ENCODE data around the gene DYNC2H1. TPM values are rescaled to one million over a fixed set of nuclear protein-coding genes. Genes with fewer than 3 reads are reported as not detected.

The DYNC2H1 gene
- total RNA-seq, 1 experiment from 2014 or later: 44.0 TPM

GRCh38 chr11:103295704-103296103 lies 186.5 kb downstream of the DYNC2H1 start:
- no peaks in the 10 kb centered on the region for H3K4me1 ChIP-seq (ENCODE audit: insufficient read depth, low read length, poor library complexity, severe bottlenecking)
- intact Hi-C loops (cut with micrococcal nuclease; ENCODE audit: unreplicated experiment): no loop called here
- H3K9me3 ChIP-seq (ENCODE audit: low read depth, low read length, poor library complexity, severe bottlenecking): peaks cover 35% of the 10 kb centered on the region
- BruUV-seq (replicated peaks): no TSS peak
- H3K4me3 ChIP-seq (ENCODE audit: low read depth, low read length, poor library complexity, severe bottlenecking): no peak overlapping the region
- H3K27ac ChIP-seq (ENCODE audit: low read depth, low read length, poor library complexity, severe bottlenecking): no peak overlapping the region
- ChIA-PET POLR2A (ENCODE audit: low non-redundant PET) (no interaction called here), CTCF (no interaction called here)
- no peak for DNase-seq (ENCODE audit: low spot score)
- peaks cover 26% of the 10 kb centered on the region for H3K36me3 ChIP-seq (ENCODE audit: insufficient read depth, low read length, poor library complexity, severe bottlenecking)
- H3K27me3 ChIP-seq (replicated peaks; ENCODE audit: insufficient read depth, low read depth, low read length, poor library complexity): no peaks in the 10 kb centered on the region
- TF ChIP-seq CTCF (conservative IDR thresholded peaks at IDR 0.05; ENCODE audit: low read depth, low read length) (no peak), EZH2 (IDR thresholded peaks at IDR 0.05; ENCODE audit: borderline replicate concordance, low read depth, low read length, poor library complexity, severe bottlenecking) (no peak)

GRCh38 chr11:103297900-103298299 lies 188.7 kb downstream of the DYNC2H1 start:
- ChIA-PET CTCF (no interaction called here), POLR2A (ENCODE audit: low non-redundant PET) (no interaction called here)
- Histone ChIP-seq H3K9me3 (ENCODE audit: low read depth, low read length, poor library complexity, severe bottlenecking) (peaks cover 30% of the 10 kb centered on the region), H3K36me3 (ENCODE audit: insufficient read depth, low read length, poor library complexity, severe bottlenecking) (peaks cover 22% of the 10 kb centered on the region), H3K27me3 (replicated peaks; ENCODE audit: insufficient read depth, low read depth, low read length, poor library complexity) (no peaks in the 10 kb centered on the region), H3K4me1 (ENCODE audit: insufficient read depth, low read length, poor library complexity, severe bottlenecking) (no peaks in the 10 kb centered on the region), H3K27ac (ENCODE audit: low read depth, low read length, poor library complexity, severe bottlenecking) (no peak overlapping the region), H3K4me3 (ENCODE audit: low read depth, low read length, poor library complexity, severe bottlenecking) (no peak overlapping the region)
- TF ChIP-seq EZH2 (IDR thresholded peaks at IDR 0.05; ENCODE audit: borderline replicate concordance, low read depth, low read length, poor library complexity, severe bottlenecking): no peak
- no peak for DNase-seq (ENCODE audit: low spot score)
- intact Hi-C loops (cut with micrococcal nuclease; ENCODE audit: unreplicated experiment): no loop called here
- no TSS peak for BruUV-seq (replicated peaks)

GRCh38 chr11:103315248-103315647 lies 206.0 kb downstream of the DYNC2H1 start:
- ChIA-PET CTCF (no interaction called here), POLR2A (ENCODE audit: low non-redundant PET) (no interaction called here)
- no peaks in the 10 kb centered on the region for H3K9me3 ChIP-seq (ENCODE audit: low read depth, low read length, poor library complexity, severe bottlenecking)
- H3K4me3 ChIP-seq (ENCODE audit: low read depth, low read length, poor library complexity, severe bottlenecking): no peak overlapping the region
- H3K4me1 ChIP-seq (ENCODE audit: insufficient read depth, low read length, poor library complexity, severe bottlenecking): no peaks in the 10 kb centered on the region
- TF ChIP-seq EZH2 (IDR thresholded peaks at IDR 0.05; ENCODE audit: borderline replicate concordance, low read depth, low read length, poor library complexity, severe bottlenecking) (no peak), CTCF (conservative IDR thresholded peaks at IDR 0.05; ENCODE audit: low read depth, low read length) (no peak)
- no peak overlapping the region for H3K27ac ChIP-seq (ENCODE audit: low read depth, low read length, poor library complexity, severe bottlenecking)
- intact Hi-C loops (cut with micrococcal nuclease; ENCODE audit: unreplicated experiment): no loop called here
- H3K27me3 ChIP-seq (replicated peaks; ENCODE audit: insufficient read depth, low read depth, low read length, poor library complexity): no peaks in the 10 kb centered on the region
- no TSS peak for BruUV-seq (replicated peaks)
- DNase-seq (ENCODE audit: low spot score): no peak
- H3K36me3 ChIP-seq (ENCODE audit: insufficient read depth, low read length, poor library complexity, severe bottlenecking): no peaks in the 10 kb centered on the region

- H3K4me3 ChIP-seq (ENCODE audit: low read depth, low read length, poor library complexity, severe bottlenecking): no peak overlapping the region
- no peaks in the 10 kb centered on the region for H3K4me1 ChIP-seq (ENCODE audit: insufficient read depth, low read length, poor library complexity, severe bottlenecking)
- no peaks in the 10 kb centered on the region for H3K36me3 ChIP-seq (ENCODE audit: insufficient read depth, low read length, poor library complexity, severe bottlenecking)
- intact Hi-C loops (cut with micrococcal nuclease; ENCODE audit: unreplicated experiment): no loop called here
- DNase-seq (ENCODE audit: low spot score): peak; percentile 23
- ChIA-PET POLR2A (ENCODE audit: low non-redundant PET) (no interaction called here), CTCF (no interaction called here)
- no peak overlapping the region for H3K27ac ChIP-seq (ENCODE audit: low read depth, low read length, poor library complexity, severe bottlenecking)
- no peaks in the 10 kb centered on the region for H3K9me3 ChIP-seq (ENCODE audit: low read depth, low read length, poor library complexity, severe bottlenecking)
- BruUV-seq (replicated peaks): no TSS peak
- TF ChIP-seq CTCF (conservative IDR thresholded peaks at IDR 0.05; ENCODE audit: low read depth, low read length): no peak
- TF ChIP-seq EZH2 (IDR thresholded peaks at IDR 0.05; ENCODE audit: borderline replicate concordance, low read depth, low read length, poor library complexity, severe bottlenecking): no peak
- H3K27me3 ChIP-seq (replicated peaks; ENCODE audit: insufficient read depth, low read depth, low read length, poor library complexity): no peaks in the 10 kb centered on the region
These were observed 207.9 kb downstream of the DYNC2H1 start for GRCh38 chr11:103317118-103317517.

All from A673 (cell line).